RKO (cell line): ENCODE measurements around the gene PHKA1.
"Not testable (repeated sequence)": the region's sequence is repeated elsewhere in the genome, so short reads cannot be mapped to it uniquely, and the experiment has no call there.

ENCODE experiments used
- DNase-seq: peaks from one replicate; pipeline ENCODE4 v3.0.0-alpha.2; 2016; ENCODE audit warnings: low spot score

Gene PHKA1

GRCh38 chrX:72572248-72573157, 141.6 kb downstream of the PHKA1 start, which contains the start of gene HDAC8:
HDAC8 (minus strand) TSS chrX:72572843; CDS start chrX:72572761, 82 bp downstream.
- DNase-seq: peak; percentile 85

- peak; percentile 92 for DNase-seq
Observed at GRCh38 chrX:72569786-72570185, 144.3 kb downstream of the PHKA1 start.

- DNase-seq: no peak
Observed at GRCh38 chrX:72568406-72569092, 145.6 kb downstream of the PHKA1 start.

- DNase-seq: no peak
Observed at GRCh38 chrX:72566448-72566847, 147.7 kb downstream of the PHKA1 start.

- DNase-seq: not testable (repeated sequence)
Observed at GRCh38 chrX:72559655-72560054, 154.5 kb downstream of the PHKA1 start.

- DNase-seq: no peak
Observed at GRCh38 chrX:72554448-72555140, 159.5 kb downstream of the PHKA1 start.

- DNase-seq: not testable (repeated sequence)
Observed at GRCh38 chrX:72552443-72552842, 161.7 kb downstream of the PHKA1 start.

- DNase-seq: no peak
Observed at GRCh38 chrX:72545990-72546389, 168.1 kb downstream of the PHKA1 start.

GRCh38 chrX:72540318-72540717, 173.8 kb downstream of the PHKA1 start:
- peak; percentile 45 for DNase-seq

- no peak for DNase-seq
Observed at GRCh38 chrX:72539822-72540221, 174.3 kb downstream of the PHKA1 start.

- DNase-seq: no peak
Observed at GRCh38 chrX:72536542-72536941, 177.6 kb downstream of the PHKA1 start.

- DNase-seq: no peak
Observed at GRCh38 chrX:72532366-72532765, 181.7 kb downstream of the PHKA1 start.
